ENCODE data around the gene NKAIN2.

Gene NKAIN2

GRCh38 chr6:124142852-124143251 lies 339.2 kb downstream of the NKAIN2 start:
- TF ChIP-seq TCF4 (CRISPR knock-in tag; IDR thresholded peaks at IDR 0.05; ENCODE audit: borderline replicate concordance) (no peak), CSRNP3 (CRISPR knock-in tag; IDR thresholded peaks at IDR 0.05) (no peak), TSHZ2 (CRISPR knock-in tag; IDR thresholded peaks at IDR 0.05) (no peak), PPARA (CRISPR knock-in tag; IDR thresholded peaks at IDR 0.05; ENCODE audit: borderline replicate concordance) (no peak), ZNF70 (CRISPR knock-in tag; IDR thresholded peaks at IDR 0.05) (no peak), ZC3H10 (CRISPR knock-in tag; IDR thresholded peaks at IDR 0.05) (no peak), ZNF565 (CRISPR knock-in tag; conservative IDR thresholded peaks at IDR 0.05; ENCODE audit: low read depth) (no peak), GLIS3 (CRISPR knock-in tag; IDR thresholded peaks at IDR 0.05) (no peak), POU6F1 (CRISPR knock-in tag; IDR thresholded peaks at IDR 0.05; ENCODE audit: borderline replicate concordance, low read depth) (no peak), CREB5 (CRISPR knock-in tag; IDR thresholded peaks at IDR 0.05; ENCODE audit: low read depth) (no peak), BACH2 (CRISPR knock-in tag; IDR thresholded peaks at IDR 0.05; ENCODE audit: borderline replicate concordance) (no peak), ESRRG (CRISPR knock-in tag; IDR thresholded peaks at IDR 0.05) (no peak), ZNF8 (CRISPR knock-in tag; IDR thresholded peaks at IDR 0.05) (no peak), RARB (CRISPR knock-in tag; IDR thresholded peaks at IDR 0.05) (no peak), ZFP3 (CRISPR knock-in tag; IDR thresholded peaks at IDR 0.05) (no peak), ARNTL (CRISPR knock-in tag; IDR thresholded peaks at IDR 0.05; ENCODE audit: borderline replicate concordance, low read depth) (no peak), ISL1 (CRISPR knock-in tag; IDR thresholded peaks at IDR 0.05) (no peak), CSDC2 (CRISPR knock-in tag; IDR thresholded peaks at IDR 0.05) (no peak), OSR1 (CRISPR knock-in tag; IDR thresholded peaks at IDR 0.05) (no peak), ZFP30 (CRISPR knock-in tag; IDR thresholded peaks at IDR 0.05) (no peak)
- no peak for ATAC-seq

GRCh38 chr6:124143435-124143834 lies 339.8 kb downstream of the NKAIN2 start:
- TF ChIP-seq ESRRG (CRISPR knock-in tag; IDR thresholded peaks at IDR 0.05) (no peak), ZFP3 (CRISPR knock-in tag; IDR thresholded peaks at IDR 0.05) (no peak), GLIS3 (CRISPR knock-in tag; IDR thresholded peaks at IDR 0.05) (no peak), ISL1 (CRISPR knock-in tag; IDR thresholded peaks at IDR 0.05) (no peak), RARB (CRISPR knock-in tag; IDR thresholded peaks at IDR 0.05) (no peak), ZC3H10 (CRISPR knock-in tag; IDR thresholded peaks at IDR 0.05) (no peak)
- no peak for ATAC-seq

GRCh38 chr6:124147621-124148020 lies 344.0 kb downstream of the NKAIN2 start:
- no peak for ATAC-seq
- TF ChIP-seq TOX (CRISPR knock-in tag; IDR thresholded peaks at IDR 0.05; ENCODE audit: borderline replicate concordance) = no peak
- no peak for TF ChIP-seq CREB5 (CRISPR knock-in tag; IDR thresholded peaks at IDR 0.05; ENCODE audit: low read depth)
- TF ChIP-seq ZNF565 (CRISPR knock-in tag; conservative IDR thresholded peaks at IDR 0.05; ENCODE audit: low read depth) = no peak
- TF ChIP-seq RARB (CRISPR knock-in tag; IDR thresholded peaks at IDR 0.05) = no peak
- no peak for TF ChIP-seq BACH2 (CRISPR knock-in tag; IDR thresholded peaks at IDR 0.05; ENCODE audit: borderline replicate concordance)
- no peak for TF ChIP-seq CSDC2 (CRISPR knock-in tag; IDR thresholded peaks at IDR 0.05)
- no peak for TF ChIP-seq ZC3H10 (CRISPR knock-in tag; IDR thresholded peaks at IDR 0.05)
- TF ChIP-seq POU6F1 (CRISPR knock-in tag; IDR thresholded peaks at IDR 0.05; ENCODE audit: borderline replicate concordance, low read depth) = no peak
- no peak for TF ChIP-seq PATZ1 (CRISPR knock-in tag; IDR thresholded peaks at IDR 0.05; ENCODE audit: borderline replicate concordance)
- TF ChIP-seq ZFP3 (CRISPR knock-in tag; IDR thresholded peaks at IDR 0.05) = no peak
- TF ChIP-seq ZFP30 (CRISPR knock-in tag; IDR thresholded peaks at IDR 0.05) = no peak
- TF ChIP-seq TSHZ2 (CRISPR knock-in tag; IDR thresholded peaks at IDR 0.05) = no peak
- no peak for TF ChIP-seq ZNF70 (CRISPR knock-in tag; IDR thresholded peaks at IDR 0.05)
